HG03103 (cell line): ENCODE results near the gene KDM6B.

ENCODE experiments used
- ATAC-seq: cut with Tn5 transposase; IDR thresholded peaks from one replicate; pipeline ENCODE4 v1.9.1; 2021; ENCODE audit warnings: low read depth; ENCODE audit not compliant: unreplicated experiment

KDM6B gene

DNA sequence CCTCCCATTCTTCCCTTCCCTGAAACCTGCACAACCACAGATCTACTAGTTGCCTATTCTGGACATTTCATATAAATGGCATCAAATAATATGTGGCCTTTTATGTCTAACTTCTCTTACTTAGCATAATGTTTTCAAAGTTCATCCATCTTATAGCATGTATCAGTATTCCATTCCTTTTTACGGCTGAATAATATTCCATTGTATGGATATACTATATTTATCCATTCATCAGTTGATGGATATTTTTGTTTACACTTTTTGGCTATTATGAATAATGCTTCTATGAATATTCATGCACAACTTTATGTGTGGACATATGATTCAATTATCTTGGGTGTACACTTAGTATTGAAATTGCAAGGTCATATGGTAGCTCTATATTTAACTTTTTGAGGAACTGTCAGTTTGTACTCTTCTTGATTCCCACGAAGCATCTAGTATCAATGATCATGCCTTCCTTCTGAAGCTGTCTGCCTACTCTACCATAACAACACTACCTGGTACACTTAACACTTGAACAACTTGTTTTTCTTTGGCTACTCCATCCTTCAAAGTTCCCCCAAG lies 41.9 kb downstream of the KDM6B start:
- no peak for ATAC-seq

DNA sequence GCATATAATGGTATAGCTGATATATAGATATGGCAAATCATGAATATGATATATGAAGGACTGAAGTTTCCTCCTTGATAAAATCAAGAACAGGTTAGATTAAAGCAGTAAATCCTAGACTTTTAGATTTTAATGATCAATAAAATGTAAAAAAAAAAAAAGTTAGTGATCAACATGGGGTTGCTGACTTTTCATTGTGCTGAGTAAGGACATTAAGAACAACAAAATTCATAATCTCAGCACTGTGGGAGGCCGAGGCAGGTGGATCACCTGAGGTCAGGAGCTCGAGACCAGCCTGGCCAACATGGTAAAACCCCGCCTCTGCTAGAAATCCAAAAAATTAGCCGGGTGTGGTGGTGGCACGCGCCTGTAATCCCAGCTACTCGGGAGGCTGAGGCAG lies 44.2 kb downstream of the KDM6B start:
- no peak for ATAC-seq

DNA sequence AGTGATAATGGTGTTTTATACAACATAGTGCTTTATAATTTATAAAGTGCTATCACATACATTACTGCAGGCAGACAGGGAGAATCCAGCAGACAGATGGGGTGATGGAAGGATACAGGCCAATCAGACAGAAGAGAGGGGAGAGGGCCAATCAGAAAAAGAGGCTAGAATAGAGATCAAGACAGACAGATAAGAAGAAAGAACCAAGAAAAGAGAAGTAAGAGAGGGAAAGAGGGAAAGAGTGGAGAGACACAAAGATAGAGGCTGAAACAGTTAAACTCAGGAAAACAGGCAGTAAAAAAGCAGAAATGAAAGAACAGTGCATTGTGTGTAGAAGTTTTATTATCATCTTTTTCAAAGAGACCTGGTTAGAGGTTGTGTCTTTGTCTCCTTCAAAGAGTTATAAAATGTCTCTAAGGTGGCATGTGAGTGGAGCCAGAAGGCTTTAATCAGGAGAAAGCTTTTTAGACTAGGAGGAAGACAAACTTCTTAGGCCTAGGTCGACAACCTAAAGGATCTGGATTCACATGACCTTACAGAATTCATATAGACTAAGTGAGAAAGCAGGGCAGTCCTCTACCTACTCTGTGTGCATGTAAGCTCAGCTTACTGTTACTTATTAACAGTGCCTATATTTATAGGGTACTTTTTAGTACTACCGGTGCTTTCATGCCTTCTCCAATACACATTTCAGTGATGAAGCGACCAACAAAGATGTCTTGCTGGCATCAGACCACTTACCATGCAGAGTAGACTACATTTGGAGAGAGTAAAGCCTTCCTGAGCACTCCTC lies 46.3 kb downstream of the KDM6B start:
- no peak for ATAC-seq

DNA sequence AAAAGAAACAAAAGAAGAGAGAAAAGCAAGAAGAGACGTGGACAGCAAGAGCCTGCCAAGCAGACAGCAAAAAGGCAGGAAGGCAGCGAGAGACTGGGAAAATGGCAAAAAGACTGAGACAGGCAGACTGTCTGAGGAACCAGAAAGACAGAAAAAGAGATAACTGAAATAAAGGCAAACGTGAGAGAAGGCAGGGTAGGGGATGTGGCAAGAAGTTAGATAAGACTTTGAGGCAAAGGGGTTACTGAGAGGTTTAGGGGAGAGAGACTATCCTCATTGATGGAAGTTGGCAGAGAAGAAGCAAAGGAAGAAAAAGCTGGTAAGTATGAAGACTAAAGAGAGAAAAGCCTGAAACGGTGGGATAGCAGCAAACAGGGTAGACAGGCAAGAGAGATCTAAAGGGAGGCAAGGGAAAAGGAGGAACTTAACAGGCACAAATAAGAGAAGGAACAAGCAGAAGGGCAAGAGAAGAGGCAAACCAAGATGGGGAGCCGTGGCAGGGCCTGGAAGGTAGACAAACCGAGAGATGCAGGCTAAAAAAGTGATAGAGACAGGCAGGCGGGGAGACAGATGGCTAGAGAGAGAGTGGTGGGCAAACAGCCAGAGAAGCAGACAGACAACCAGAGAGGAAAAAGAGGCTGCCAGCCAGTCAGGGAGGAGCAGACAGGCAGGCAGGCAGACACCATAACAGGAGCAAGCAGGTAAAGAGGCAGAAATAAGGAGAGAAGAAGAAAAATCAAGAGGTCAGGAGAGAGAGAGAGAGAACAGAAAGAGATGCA lies 47.4 kb downstream of the KDM6B start:
- no peak for ATAC-seq

DNA sequence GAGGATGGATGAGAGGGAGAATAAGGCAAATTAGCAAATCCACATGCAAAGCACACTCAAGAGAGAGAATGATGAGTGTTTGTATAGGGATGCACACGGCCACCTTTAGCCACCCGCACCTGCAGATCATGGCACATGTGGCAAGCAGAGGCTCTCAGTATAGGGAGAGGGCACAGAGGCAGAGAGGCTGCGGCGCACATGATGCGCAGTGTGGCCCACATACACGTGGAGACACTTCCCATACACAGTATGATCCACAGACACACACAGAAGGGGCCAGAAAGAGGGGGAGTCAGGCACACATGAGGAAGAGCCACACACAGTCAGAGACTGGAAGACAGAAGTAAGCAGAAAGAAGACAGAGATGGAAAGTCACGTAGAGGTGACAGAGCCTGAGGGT lies 48.1 kb downstream of the KDM6B start:
- ATAC-seq: no peak

DNA sequence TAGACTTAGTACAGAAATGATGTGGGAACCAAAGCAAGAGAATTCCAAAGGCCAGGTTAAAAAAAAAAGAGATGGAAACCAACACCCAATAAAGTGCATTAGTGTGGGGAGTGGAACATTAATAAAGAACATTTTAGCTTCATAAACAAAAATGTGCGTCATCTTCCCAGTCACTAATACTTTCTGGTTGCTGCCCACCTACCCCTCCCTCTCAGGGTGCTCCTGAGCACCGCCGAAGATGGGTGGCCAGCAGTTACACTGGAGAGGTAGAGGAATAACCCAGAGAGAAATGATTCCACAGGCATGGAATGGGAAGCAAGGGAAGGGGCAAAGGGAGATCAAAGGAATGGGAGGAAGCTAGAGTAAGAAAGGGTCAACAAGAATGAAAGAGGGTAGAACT lies 48.6 kb downstream of the KDM6B start:
- no peak for ATAC-seq
